HT-29 (cell line): Measurements from ENCODE around the gene DDX19B. TPM values are rescaled to one million over a fixed set of nuclear protein-coding genes. Genes with fewer than 3 reads are reported as not detected.
A peak's percentile ranks its signal among the peaks of the same experiment; 100 is the strongest.
"Not testable (repeated sequence)": the region's sequence is repeated elsewhere in the genome, so short reads cannot be mapped to it uniquely, and the experiment has no call there.

Experiments
- DNase-seq: peaks from one replicate; pipeline ENCODE4 v3.0.0-alpha.2; 2015; ENCODE audit warnings: low spot score
- total RNA-seq: library from RNA; depleted of rRNA; stranded (reverse); fragments of >200 nt; shearing (Covaris generic); gene quantifications from 2 replicates; pipeline ENCODE4 v1.2.3, GENCODE V29; 2014; rRNA removed

DDX19B gene
- 42.8 and 43.7 TPM in 2 replicates for total RNA-seq

DNA sequence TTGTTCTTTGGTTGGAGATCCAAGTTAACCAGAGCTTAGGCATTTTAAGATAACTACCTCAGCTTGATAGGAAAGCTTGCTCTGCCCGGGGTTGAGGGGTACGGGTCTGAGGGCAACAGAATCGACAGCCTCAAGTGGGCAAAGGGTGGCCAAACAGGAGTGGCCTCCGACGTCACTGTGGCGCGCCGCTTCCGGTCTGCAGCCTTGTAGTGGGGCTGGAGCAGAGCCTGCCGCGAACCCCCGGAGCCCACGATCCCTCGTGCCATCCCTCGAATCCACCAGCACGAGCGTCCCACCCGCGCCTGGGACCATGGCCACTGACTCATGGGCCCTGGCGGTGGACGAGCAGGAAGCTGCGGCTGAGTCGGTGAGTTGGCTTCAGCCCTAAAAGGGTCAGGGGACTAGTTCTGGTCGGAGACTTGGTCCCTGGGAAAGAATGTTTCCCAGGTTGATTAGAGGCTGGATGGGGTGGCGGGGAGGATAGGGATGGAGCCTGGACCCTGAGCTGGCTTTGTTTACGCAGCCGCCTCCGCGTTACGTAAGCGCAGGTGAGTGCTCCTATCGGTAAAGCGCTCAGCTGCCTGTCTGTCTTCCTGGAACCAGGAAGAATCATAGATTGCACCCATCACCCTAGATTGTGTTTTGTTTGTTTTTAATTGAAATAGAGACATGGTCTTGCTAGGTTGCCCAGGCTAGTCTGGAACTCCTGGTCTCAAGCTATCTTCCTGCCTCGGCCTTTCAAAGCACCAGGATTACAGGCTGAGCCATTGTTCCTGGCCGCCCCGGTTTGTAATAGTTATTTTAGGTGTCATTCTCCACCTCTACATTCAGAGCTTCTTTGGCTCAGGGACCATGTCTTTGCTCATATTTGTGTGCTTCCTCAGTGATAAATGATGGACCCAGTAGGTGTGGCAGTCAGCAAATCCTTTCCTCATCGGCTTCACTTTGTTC lies at the start of gene DDX19B:
TSS of gene DDX19B (plus strand) at position 199 of the 951 bp plus-strand sequence. CDS start at position 311, 112 bp downstream.
- peak; percentile 89 for DNase-seq

GRCh38 chr16:70249697-70250096 lies 49.3 kb upstream of the DDX19B start:
- not testable (repeated sequence) for DNase-seq

DNA sequence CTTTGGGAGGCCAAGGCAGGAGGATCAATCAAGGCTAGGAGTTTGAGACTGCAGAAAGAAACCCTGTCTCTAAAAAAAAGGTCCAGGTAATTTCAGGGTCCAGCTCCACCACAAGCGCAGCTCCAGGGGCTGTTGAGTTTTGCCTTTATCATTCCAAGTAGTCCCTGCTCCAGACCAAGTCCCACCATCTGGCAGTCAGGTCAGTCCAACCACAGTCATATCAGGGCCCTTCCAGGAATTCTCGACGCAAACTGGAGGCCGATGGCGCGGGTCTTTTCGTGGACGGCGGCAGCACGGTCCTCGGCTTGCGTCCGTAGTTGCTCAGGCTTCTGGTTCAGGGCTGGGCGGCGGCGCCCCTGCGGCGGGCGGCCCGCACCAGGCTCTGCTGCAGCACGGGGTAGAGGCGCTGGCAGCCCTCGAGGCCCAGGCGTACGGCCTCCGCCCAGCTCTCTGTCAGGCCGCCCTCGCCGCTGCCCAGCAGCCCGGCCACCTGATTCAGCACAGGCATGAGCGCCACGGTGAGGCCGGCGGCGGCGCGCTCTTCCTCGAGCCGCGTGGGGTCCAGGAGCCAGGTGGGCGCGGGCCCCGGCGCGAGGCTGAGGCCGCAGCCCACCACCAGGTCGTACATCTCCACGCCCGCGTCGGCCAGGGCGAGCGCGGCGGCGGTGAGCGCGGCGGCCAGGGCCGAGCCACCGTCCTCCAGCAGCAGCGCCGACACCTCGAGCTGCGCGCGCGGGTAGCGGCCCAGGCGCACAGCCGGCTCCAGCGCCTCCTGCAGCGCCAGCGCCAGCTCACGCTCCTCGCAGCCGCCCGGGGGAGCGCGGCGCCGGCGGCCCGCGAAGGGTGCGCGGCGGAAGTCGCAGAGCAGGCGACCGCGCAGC lies 48.0 kb upstream of the DDX19B start:
- peak; percentile 60 for DNase-seq

GRCh38 chr16:70251629-70252354 lies 47.2 kb upstream of the DDX19B start, which contains the start of gene EXOSC6:
Gene EXOSC6 (minus strand): TSS chr16:70251940. CDS start chr16:70251900, 40 bp downstream.
- peak; percentile 90 for DNase-seq

GRCh38 chr16:70252355-70252988 lies 46.5 kb upstream of the DDX19B start:
- DNase-seq = peak; percentile 26

- DNase-seq = peak; percentile 55
Observed at GRCh38 chr16:70253291-70254106, 45.5 kb upstream of the DDX19B start.

DNA sequence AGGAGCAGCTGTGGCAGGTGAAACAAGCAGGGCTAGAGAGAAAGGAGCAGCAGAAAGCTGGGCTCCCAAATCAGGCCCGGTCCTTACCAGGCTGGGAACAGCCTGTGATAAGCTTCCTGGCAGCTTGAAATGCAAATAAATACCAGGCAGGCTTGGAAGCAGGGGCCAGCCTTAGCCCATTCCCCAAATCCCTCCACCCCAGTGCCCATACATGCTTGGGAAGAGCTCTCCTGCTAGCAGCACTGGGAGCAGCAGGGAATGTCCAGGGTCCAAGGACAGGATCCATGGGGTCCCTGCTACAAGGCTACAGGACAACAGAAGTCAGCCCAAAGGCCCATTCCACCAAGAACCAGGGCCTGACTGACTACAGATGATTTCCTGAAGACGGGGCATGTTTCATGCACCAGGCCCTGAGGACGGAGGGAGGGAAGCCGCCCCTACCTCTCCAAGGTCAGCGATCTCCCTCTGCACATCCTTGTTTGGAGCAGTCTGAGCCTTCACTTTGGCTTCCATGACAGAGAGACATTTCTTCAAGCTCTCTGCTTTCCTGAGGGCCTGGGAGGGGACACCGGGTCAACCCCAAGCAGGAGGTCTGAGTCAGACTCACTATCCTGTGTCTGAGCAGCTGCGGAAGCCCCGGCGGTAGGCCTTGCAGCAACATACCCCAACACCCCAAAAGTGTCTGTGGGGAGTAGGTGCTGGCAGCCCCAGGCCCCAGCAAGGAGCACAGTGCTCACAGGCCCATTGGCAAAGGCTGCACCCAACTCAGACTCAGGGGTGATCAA lies 44.6 kb upstream of the DDX19B start:
- no peak for DNase-seq

GRCh38 chr16:70254965-70255286 lies 44.1 kb upstream of the DDX19B start:
- no peak for DNase-seq

GRCh38 chr16:70255574-70255973 lies 43.4 kb upstream of the DDX19B start:
- DNase-seq = no peak

DNA sequence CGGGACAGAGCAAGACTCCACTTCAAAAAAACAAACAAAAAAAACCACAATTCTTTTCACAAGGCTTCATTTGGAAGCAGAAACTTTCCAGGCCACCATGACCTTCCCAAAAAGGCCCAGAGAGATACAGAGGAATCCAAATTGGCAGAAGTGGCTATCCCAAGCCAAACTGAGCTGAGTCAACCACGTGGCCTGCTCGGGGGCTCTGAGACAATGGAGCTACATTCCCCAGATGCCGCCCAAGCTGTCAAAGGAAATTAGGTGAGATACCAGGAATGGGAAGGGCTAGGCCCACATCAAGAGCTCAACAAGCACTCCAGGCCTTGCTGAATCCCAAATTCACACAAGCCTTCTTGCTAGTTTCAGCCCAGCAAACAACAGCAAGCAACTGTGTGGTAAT lies 41.6 kb upstream of the DDX19B start:
- no peak for DNase-seq

DNA sequence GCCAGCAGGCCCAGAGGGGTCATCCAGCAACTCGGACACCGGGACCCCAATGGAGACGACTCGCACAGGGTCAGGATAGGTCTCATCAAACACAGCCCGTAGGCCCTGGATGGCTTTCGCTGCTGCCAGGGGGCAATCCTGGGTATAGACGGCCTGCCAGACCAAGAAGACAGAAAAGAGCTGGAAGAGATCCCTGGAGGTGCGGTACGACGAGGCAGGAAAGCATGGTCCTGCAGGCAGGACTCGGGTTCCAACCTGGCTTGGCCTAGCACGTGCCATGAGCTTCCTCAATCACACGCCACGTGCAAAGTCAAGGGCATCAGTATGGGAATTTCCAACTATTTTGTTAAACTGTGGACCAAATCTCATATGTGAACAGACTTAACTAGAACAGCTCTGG lies 40.9 kb upstream of the DDX19B start:
- DNase-seq = no peak

DNA sequence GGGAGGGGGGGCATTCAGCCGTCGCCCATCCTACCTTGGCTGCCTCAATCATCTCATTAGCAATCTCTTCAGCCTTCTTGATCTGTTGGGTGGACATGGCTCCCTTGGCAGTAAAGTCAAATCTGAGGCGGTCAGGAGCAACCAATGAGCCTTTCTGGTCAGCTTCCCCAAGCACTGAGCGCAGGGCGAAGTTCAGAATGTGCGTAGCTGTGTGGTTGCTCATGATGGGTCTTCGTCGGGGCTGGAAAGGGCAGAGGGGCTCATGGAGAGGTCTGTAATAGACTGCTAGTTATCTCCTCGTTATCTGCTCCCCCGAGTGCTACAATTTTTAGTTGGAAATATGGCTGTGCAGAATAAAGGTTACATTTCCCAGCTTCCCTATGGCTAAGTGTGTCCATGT lies 40.0 kb upstream of the DDX19B start:
- no peak for DNase-seq

DNA sequence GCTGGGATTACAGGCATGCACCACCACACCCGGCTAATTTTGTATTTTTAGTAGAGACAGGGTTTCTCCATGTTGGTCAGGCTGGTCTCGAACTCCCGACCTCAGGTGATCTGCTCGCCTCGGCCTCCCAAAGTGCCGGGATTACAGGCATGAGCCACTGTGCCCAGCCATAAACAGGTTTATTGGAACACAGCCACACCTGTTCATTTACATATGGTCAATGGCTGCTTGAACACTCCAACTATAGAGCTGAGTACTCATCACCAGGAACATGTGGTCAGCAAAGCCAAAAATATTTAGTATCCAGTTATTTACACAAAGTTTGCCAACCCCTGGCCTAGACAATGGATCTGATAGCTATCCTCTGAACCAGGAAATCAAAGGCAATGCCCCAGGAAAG lies 39.1 kb upstream of the DDX19B start:
- not testable (repeated sequence) for DNase-seq

GRCh38 chr16:70267516-70267915 lies 31.5 kb upstream of the DDX19B start:
- DNase-seq = peak; percentile 67

GRCh38 chr16:70267922-70268321 lies 31.1 kb upstream of the DDX19B start:
- not testable (repeated sequence) for DNase-seq

DNA sequence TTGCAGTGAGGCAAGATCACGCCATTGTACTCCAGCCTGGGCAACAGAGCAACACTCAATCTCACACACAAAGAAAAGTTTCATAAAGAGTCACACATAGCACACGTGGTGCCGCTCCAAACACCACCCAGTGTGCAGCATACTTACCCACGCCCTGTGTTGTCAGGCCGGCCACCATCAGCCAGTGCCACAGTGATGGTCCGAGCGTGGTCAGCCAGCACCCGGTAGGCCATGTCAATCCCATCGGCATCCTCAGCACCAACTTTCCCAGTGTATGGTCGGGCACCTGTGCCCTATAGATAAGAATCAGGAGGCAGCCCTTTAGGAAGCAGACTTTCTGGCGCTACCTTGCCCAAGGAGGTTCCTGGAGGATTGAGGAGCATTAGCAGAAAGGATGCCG lies 29.5 kb upstream of the DDX19B start:
- no peak for DNase-seq

DNA sequence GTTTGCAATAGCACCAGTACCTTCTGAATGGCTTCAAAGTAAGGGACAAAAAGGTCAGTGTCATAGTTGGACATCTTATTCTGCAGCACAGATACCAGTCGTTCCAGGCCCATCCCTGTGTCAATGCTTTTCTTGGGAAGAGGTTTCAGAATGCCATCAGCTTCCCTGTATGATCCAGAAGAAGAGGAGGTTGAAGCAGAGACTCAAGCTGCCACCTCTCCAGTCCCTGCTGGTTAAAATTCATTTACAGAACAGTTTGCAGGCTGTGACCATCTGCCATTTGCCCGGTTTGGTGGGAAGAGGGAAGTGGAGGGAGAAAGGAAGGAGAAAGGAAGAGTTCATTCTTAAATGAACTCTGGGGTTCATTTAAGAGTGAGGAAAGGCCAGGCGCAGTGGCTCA lies 28.8 kb upstream of the DDX19B start:
- no peak for DNase-seq

DNA sequence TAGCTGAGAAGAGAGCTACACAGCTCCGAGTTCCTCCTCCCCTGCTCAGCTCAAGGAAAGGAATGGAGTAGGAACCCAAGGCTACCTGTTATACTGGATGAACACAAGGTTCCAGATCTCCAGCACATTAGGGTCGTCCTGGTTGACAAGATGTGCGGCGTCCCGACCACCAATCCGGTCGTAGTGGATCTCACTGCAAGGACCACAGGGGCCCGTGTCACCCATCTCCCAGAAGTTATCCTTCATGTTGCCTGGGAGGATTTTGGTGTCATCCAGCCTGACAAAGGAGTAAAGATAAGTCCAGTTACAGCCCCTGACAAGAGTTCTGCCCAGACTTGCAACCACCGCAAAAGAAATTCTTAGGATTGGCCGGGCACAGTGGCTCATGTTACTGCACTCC lies 27.3 kb upstream of the DDX19B start:
- no peak for DNase-seq

DNA sequence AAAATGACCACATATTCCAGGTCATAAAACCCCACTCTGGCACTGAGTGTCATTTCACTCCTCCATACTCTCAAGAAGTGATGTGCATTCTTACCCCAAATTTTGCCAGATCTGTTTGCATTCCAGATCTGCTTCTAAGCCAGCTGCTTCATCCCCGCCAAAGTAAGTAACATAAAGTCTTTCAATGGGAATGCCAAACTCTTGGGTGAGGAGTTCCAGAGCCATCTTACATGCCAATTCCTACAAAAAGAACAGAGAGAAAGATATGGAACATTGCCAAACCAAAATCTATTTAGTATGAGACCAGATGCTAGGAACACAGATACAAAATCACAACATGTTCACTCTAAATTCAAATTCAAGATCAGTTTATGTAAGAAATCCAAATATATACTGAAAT lies 22.6 kb upstream of the DDX19B start:
- DNase-seq = no peak
